Measurements from ENCODE around the gene KIAA1671.

DNA sequence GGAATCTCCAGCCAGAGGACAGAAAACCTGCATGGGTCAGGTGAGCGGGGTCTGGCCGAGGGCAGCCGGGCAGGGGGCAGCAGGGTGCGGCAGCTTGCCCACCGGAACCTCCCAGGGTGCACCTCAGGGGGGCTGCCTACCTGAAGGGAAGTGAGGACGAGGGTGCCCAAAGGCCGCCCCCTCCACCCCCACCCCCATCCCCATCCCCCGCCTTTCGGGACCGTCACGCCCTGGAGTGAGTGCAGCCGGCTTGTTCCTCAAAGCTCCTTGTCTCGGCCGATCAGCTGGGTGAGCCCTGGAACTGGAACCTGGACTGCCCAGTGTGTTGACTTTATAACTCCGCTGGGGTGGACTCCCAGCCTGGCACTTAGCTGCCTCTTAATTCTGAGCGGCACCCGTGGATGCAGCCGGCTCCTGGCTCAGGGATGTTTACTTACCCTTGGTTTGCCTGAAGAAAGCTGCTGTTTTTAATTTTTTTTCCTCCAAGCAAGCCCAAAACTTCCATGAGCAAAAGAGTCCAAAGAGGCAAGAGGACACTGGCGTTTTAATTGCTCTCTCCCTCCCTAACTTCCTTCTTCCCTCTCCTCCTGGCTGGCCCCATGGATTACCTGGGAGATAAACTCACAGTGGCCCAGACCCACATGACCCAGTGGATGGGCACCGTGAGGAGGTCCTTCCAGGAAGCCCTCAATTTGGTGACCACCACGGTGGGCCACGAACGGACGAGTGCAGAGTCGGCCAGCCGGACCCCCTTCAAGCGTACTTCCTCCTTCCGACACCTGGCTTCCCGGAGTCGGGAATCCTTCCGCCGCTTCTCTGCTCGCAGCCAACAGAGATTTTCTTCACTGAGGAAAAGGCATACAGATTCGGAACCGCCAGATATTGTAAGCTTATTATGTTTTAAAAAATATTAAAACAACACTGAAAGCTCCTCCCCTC is 159.3 kb downstream of the KIAA1671 start:
- TF ChIP-seq, protein P1, sequence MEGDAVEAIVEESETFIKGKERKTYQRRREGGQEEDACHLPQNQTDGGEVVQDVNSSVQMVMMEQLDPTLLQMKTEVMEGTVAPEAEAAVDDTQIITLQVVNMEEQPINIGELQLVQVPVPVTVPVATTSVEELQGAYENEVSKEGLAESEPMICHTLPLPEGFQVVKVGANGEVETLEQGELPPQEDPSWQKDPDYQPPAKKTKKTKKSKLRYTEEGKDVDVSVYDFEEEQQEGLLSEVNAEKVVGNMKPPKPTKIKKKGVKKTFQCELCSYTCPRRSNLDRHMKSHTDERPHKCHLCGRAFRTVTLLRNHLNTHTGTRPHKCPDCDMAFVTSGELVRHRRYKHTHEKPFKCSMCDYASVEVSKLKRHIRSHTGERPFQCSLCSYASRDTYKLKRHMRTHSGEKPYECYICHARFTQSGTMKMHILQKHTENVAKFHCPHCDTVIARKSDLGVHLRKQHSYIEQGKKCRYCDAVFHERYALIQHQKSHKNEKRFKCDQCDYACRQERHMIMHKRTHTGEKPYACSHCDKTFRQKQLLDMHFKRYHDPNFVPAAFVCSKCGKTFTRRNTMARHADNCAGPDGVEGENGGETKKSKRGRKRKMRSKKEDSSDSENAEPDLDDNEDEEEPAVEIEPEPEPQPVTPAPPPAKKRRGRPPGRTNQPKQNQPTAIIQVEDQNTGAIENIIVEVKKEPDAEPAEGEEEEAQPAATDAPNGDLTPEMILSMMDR (conservative IDR thresholded peaks at IDR 0.05; ENCODE audit: low read depth, low read length): no peak
- no peak for TF ChIP-seq EZH2 (IDR thresholded peaks at IDR 0.05; ENCODE audit: borderline replicate concordance, low read depth, low read length, poor library complexity, severe bottlenecking)

All from A673 (cell line).